HG02981 (cell line): ENCODE results near the gene PLD6.
"Not testable (repeated sequence)": the region's sequence is repeated elsewhere in the genome, so short reads cannot be mapped to it uniquely, and the experiment has no call there.

Experiments used
- ATAC-seq: cut with Tn5 transposase; IDR thresholded peaks from one replicate; pipeline ENCODE4 v1.9.1; 2021; ENCODE audit warnings: mild to moderate bottlenecking, moderate library complexity; ENCODE audit not compliant: unreplicated experiment

Gene PLD6

GRCh38 chr17:17201271-17201670 is 4.9 kb downstream of the PLD6 start:
- no peak for ATAC-seq

DNA sequence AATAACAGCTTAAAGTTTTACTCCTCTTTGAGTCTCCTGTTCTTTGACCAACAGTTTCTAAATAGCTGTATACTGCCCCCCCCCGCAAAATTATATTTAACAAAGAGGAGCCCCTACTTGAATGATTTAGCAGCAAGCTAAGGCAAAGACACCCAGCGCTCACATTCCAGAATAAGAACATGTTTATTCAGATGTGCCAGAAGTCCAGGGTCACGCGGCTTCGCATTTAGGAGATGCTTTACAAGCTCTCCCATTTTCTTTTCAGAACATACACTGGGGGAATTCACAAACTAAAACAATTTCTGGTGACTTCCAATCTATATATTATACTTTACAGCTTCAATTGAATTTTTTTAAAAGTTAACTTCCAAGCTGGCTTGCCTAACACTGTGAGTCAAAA is 5.3 kb downstream of the PLD6 start:
- ATAC-seq, result no peak

DNA sequence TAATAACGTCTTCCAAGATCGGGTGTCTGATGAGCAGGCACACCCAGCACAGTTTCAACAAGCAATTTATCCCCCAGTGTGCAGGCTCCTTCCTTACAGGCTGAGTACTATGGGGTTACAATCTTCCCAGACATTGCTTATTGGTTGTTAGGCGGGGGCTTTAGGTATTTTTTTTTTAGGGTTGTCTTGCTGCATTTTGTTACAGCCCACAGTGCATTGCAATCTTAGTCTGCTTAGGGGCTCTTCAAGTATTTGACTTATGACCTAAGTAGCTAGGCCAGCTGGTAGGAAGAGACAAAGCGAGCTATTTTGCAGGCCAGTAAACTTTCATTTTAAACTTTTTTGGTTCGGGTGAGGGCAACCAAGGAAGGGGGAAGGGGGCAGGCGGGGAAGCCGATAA is 5.8 kb downstream of the PLD6 start:
- no peak for ATAC-seq

GRCh38 chr17:17198281-17198680 is 7.9 kb downstream of the PLD6 start:
- no peak for ATAC-seq

GRCh38 chr17:17196776-17197175 is 9.4 kb downstream of the PLD6 start:
- no peak for ATAC-seq

GRCh38 chr17:17195466-17195865 is 10.7 kb downstream of the PLD6 start:
- ATAC-seq, result not testable (repeated sequence)

DNA sequence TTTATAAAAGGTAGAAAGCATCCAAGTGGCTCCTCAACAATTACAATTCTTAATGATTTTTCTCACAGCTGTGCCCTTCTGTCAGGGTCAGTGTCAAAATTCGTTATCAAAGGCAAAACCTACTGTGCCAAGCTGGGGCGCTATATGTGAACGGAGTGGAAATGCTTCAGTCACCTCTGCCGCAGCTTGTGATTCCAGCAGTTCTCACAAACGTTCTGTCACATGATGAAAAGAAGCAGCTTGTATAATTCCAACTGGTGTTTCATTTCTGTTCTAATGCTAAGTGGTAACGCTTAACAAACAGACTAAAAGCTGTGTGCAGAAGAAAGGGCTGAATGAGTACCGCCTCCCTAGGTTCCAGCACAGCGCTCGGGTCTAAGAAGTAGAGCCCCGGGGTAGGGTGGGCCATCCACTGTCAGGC is 14.2 kb downstream of the PLD6 start:
- no peak for ATAC-seq

- no peak for ATAC-seq
Observed at GRCh38 chr17:17191346-17191792, 14.8 kb downstream of the PLD6 start.

DNA sequence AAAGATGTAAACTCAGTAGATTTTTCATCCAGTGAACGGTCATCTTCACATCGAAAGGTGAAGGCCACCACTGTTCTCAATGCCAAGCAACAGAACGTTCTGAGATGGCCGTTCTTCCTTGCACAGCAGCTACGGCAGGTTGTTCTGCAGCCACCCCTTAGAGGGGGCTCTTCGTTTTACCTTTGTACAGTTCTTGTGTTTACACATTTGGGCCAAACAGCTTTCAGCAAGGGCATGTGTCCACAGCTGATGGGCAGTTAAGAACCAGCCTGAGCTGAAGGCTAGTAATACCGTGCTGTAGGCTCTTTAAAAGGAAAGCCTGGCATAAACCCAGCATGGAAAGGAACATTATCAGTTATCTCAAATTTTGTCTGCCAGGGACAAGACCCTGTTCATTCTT is 15.9 kb downstream of the PLD6 start:
- ATAC-seq, result no peak

GRCh38 chr17:17189559-17189958 is 16.6 kb downstream of the PLD6 start:
- ATAC-seq, result no peak

- no peak for ATAC-seq
Observed at GRCh38 chr17:17188586-17188985, 17.5 kb downstream of the PLD6 start.

GRCh38 chr17:17186551-17187505 is 19.3 kb downstream of the PLD6 start:
- ATAC-seq, result no peak

- no peak for ATAC-seq
Observed at GRCh38 chr17:17186051-17186450, 20.1 kb downstream of the PLD6 start.

DNA sequence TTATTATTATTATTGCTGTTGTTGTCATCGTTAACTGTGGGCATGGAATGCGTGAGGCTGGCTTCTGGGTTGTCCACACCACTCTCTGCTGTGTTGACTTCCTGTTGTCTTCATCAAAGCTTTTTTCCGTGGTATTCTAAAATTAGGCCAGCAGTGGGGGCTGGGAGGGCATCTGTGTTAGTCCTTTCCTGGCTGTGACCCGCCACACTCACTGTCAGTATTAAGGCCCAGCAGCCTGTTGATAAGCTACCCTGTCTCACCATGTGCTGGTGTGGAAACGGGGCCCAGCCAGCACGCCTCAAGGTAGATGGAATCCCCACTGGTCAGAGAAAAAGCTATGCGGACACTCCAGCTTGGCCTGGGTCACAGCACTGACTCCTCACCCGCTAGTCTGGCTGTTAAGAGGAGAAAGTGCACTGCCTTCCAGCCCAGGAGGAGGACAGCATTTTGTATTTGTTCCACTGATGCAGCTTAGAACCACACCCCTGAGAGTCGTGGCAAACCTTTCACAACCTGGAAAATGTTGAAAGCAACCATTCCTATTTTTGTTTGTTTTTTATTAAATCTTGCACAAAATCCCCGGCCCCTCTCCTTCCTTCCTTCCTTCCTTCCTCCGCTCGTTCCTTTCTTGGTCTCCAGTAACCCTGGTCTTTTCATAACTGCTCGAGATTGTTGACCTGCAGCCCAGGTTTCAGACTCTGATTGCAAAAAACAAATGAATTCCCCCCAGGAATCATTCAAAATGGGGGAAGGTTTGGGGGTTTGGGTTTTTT is 21.0 kb downstream of the PLD6 start:
- not testable (repeated sequence) for ATAC-seq

GRCh38 chr17:17183744-17184143 is 22.4 kb downstream of the PLD6 start:
- no peak for ATAC-seq

GRCh38 chr17:17182598-17183136 is 23.5 kb downstream of the PLD6 start:
- no peak for ATAC-seq

- ATAC-seq, result no peak
Observed at GRCh38 chr17:17181666-17182597, 24.2 kb downstream of the PLD6 start.

DNA sequence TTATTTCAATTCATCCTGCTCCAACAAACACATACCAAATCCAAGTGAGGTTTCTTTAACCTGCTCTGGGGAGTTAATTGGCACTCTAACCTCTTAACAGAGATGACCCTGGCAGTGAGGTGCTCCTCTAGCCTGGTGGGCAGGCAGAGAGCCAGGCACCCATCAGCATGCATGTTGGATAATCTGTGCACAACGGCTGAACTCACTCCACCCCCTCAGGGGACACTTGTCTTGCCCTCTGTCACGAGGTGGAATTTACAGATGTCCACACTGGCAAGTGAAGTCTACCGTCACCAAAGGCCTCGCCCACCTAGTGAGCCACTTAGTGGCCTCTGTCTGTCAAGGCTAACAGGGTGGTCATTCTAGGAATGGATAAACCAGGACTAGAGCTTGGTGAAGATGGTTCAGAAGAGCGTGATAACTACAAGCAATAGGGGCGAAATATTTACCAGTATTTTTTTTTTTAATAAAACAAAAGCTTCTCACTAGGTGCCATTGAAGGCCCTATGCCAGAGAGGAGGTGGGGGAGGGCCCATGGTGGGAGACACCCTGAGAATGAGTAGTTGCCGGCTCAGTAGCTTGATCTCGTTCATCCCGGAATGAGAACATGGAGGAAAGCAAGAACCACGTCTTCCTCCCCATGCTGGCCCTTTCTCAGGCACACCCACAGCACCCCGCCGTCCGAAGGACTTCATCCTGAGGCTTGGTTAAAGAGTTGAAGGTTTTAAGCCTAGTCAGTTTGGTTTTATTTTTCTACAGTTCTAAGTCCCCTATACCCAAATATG is 25.2 kb downstream of the PLD6 start:
- ATAC-seq, result no peak

DNA sequence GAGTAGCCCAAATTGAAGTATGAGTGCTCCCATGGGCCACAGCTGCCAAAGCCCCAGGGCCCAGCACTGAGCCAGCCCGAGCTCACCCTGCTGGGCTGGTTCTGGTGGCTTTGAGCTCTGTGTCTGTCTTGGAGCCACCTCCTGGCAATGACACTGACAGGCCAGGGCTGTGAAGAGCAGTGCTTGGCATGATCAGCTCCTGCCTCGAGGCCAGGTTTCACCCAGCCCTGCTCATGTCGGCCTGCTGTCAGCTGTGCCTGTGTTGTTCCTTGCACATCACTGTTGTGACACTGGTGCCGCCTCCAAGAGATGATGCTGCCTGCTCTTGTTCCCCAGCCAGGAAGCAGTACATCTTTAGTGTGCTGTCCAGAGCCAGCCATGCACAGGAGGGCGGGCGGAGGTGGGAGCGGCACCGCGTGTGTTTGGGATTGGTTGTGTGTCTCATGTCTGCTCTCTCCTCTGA is 26.0 kb downstream of the PLD6 start:
- ATAC-seq, result no peak
